Loucy (cell line): Measurements from ENCODE around the gene HUS1.

ENCODE experiments used
- EZH2phosphoT487 ChIP-seq: fragments of 200-600 bp; IDR thresholded peaks from 2 replicates; pipeline ENCODE4 v1.6.1; 2018; ENCODE audit warnings: antibody characterized with exemption, mild to moderate bottlenecking, moderate library complexity, borderline replicate concordance
- TF ChIP-seq, protein P1 (sequence below): fragments of 200-600 bp; sonication (generic); conservative IDR thresholded peaks from 2 replicates; pipeline ENCODE4 v1.5.1; 2014; ENCODE audit warnings: mild to moderate bottlenecking, antibody characterized with exemption, low read length

GRCh38 chr7:48011951-48012350 is 32.5 kb upstream of the HUS1 start:
- TF ChIP-seq, protein P1, sequence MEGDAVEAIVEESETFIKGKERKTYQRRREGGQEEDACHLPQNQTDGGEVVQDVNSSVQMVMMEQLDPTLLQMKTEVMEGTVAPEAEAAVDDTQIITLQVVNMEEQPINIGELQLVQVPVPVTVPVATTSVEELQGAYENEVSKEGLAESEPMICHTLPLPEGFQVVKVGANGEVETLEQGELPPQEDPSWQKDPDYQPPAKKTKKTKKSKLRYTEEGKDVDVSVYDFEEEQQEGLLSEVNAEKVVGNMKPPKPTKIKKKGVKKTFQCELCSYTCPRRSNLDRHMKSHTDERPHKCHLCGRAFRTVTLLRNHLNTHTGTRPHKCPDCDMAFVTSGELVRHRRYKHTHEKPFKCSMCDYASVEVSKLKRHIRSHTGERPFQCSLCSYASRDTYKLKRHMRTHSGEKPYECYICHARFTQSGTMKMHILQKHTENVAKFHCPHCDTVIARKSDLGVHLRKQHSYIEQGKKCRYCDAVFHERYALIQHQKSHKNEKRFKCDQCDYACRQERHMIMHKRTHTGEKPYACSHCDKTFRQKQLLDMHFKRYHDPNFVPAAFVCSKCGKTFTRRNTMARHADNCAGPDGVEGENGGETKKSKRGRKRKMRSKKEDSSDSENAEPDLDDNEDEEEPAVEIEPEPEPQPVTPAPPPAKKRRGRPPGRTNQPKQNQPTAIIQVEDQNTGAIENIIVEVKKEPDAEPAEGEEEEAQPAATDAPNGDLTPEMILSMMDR: no peak
- TF ChIP-seq EZH2phosphoT487: no peak
